ENCODE data around the gene NCKAP5.

DNA sequence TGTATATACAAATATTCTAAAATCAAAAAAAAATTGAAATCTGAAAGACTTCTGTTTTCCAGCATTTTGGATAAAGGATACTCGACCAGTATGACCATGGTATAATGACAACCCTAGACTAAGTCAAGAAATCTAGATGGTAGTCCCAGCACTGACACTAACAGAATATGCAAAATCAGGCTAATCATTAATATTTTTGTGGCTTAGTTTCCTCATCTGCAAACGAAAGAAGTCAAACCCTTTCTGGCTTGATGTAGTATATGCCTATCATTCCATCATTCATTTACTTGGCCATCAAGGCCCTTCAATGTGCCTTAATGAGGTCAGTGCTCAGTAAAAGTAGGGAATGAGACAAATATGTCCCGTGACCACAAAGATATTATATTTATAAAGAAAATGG lies 83.5 kb downstream of the NCKAP5 start:
- TF ChIP-seq, protein P1, sequence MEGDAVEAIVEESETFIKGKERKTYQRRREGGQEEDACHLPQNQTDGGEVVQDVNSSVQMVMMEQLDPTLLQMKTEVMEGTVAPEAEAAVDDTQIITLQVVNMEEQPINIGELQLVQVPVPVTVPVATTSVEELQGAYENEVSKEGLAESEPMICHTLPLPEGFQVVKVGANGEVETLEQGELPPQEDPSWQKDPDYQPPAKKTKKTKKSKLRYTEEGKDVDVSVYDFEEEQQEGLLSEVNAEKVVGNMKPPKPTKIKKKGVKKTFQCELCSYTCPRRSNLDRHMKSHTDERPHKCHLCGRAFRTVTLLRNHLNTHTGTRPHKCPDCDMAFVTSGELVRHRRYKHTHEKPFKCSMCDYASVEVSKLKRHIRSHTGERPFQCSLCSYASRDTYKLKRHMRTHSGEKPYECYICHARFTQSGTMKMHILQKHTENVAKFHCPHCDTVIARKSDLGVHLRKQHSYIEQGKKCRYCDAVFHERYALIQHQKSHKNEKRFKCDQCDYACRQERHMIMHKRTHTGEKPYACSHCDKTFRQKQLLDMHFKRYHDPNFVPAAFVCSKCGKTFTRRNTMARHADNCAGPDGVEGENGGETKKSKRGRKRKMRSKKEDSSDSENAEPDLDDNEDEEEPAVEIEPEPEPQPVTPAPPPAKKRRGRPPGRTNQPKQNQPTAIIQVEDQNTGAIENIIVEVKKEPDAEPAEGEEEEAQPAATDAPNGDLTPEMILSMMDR (IDR thresholded peaks at IDR 0.05) = no peak
- no peak for TF ChIP-seq POLR2A (IDR thresholded peaks at IDR 0.05)
- no peak for TF ChIP-seq POLR2AphosphoS5 (IDR thresholded peaks at IDR 0.05; ENCODE audit: insufficient read depth in 1 of 2, low read depth in 1 of 2)

All from vagina (tissue), 2 donors.